H9 (cell line): ENCODE results near the gene TMCC1. TPM values are rescaled to one million over a fixed set of nuclear protein-coding genes. Genes with fewer than 3 reads are reported as not detected.

Source experiments
- DNase-seq: peaks from one replicate; pipeline ENCODE4 v3.0.0-alpha.2; 2017
- H2AFZ ChIP-seq: one replicate; pipeline ENCODE4 v1.6.1; 2013; ENCODE audit warnings: mild to moderate bottlenecking, low read length, control low read depth, moderate library complexity
- H2AK5ac ChIP-seq: 2 replicates; pipeline ENCODE4 v1.6.1; 2013; ENCODE audit warnings: low read length, control low read depth, mixed read lengths; ENCODE audit not compliant: insufficient read length
- H2BK120ac ChIP-seq: one replicate; pipeline ENCODE4 v1.6.1; 2013; ENCODE audit warnings: low read depth, mild to moderate bottlenecking, low read length, control low read depth, inconsistent platforms; ENCODE audit not compliant: poor library complexity, severe bottlenecking
- H2BK12ac ChIP-seq: 2 replicates; pipeline ENCODE4 v1.6.1; 2013; ENCODE audit warnings: low read length, control low read depth, mixed read lengths, low read depth; ENCODE audit not compliant: insufficient read length
- H2BK15ac ChIP-seq: 2 replicates; pipeline ENCODE4 v1.6.1; 2013; ENCODE audit warnings: low read depth, low read length, control low read depth
- H2BK20ac ChIP-seq: one replicate; pipeline ENCODE4 v1.6.1; 2013; ENCODE audit warnings: low read depth, mild to moderate bottlenecking, low read length, control low read depth, inconsistent platforms; ENCODE audit not compliant: poor library complexity, severe bottlenecking
- H2BK5ac ChIP-seq: 2 replicates; pipeline ENCODE4 v1.6.1; 2013; ENCODE audit warnings: low read length, control low read depth, mixed read lengths; ENCODE audit not compliant: insufficient read length
- H3K14ac ChIP-seq: 2 replicates; pipeline ENCODE4 v1.6.1; 2013; ENCODE audit warnings: low read length, control low read depth; ENCODE audit not compliant: insufficient read depth
- H3K18ac ChIP-seq: 2 replicates; pipeline ENCODE4 v1.6.1; 2013; ENCODE audit warnings: low read depth, mild to moderate bottlenecking, mixed read lengths, low read length, control low read depth; ENCODE audit not compliant: insufficient read length
- H3K23ac ChIP-seq: 2 replicates; pipeline ENCODE4 v1.6.1; 2013; ENCODE audit warnings: low read length, control low read depth, mixed read lengths, low read depth; ENCODE audit not compliant: insufficient read length
- H3K23me2 ChIP-seq: 2 replicates; pipeline ENCODE4 v1.6.1; 2013; ENCODE audit warnings: low read depth, mild to moderate bottlenecking, mixed read lengths, low read length, control low read depth; ENCODE audit not compliant: insufficient read length, poor library complexity, severe bottlenecking
- H3K27ac ChIP-seq: 2 replicates; pipeline ENCODE4 v1.5.1; 2013; ENCODE audit warnings: low read length, control low read depth, mixed read lengths, low read depth; ENCODE audit not compliant: insufficient read length
- H3K27me3 ChIP-seq: 2 replicates; pipeline ENCODE4 v1.6.1; 2013; ENCODE audit warnings: low read length, control low read depth, inconsistent platforms; ENCODE audit not compliant: insufficient read depth
- H3K4ac ChIP-seq: 2 replicates; pipeline ENCODE4 v1.6.1; 2013; ENCODE audit warnings: low read depth, mild to moderate bottlenecking, control low read depth, inconsistent platforms, low read length, moderate library complexity
- H3K4me1 ChIP-seq: 2 replicates; pipeline ENCODE4 v1.6.1; 2013; ENCODE audit warnings: low read length, control low read depth, inconsistent platforms; ENCODE audit not compliant: insufficient read depth
- H3K4me2 ChIP-seq: 2 replicates; pipeline ENCODE4 v1.6.1; 2013; ENCODE audit warnings: low read length, control low read depth, mixed read lengths; ENCODE audit not compliant: insufficient read length, insufficient read depth
- H3K56ac ChIP-seq: 2 replicates; pipeline ENCODE4 v1.6.1; 2013; ENCODE audit warnings: low read depth, mild to moderate bottlenecking, mixed read lengths, low read length, control low read depth; ENCODE audit not compliant: insufficient read length
- H3K79me1 ChIP-seq: 2 replicates; pipeline ENCODE4 v1.6.1; 2013; ENCODE audit warnings: low read depth, mild to moderate bottlenecking, moderate library complexity, low read length, control low read depth, inconsistent platforms; ENCODE audit not compliant: insufficient read depth, poor library complexity, severe bottlenecking
- H3K79me2 ChIP-seq: 2 replicates; pipeline ENCODE4 v1.6.1; 2013; ENCODE audit warnings: low read length, control low read depth, inconsistent platforms; ENCODE audit not compliant: insufficient read depth
- H3K9ac ChIP-seq: 2 replicates; pipeline ENCODE4 v1.6.1; 2013; ENCODE audit warnings: low read length, control low read depth, mixed read lengths; ENCODE audit not compliant: insufficient read length; ENCODE audit errors: extremely low read depth
- H3K9me3 ChIP-seq: one replicate; pipeline ENCODE4 v1.6.1; 2013; ENCODE audit warnings: low read depth, low read length, inconsistent platforms; ENCODE audit not compliant: control insufficient read depth
- H3T11ph ChIP-seq: one replicate; pipeline ENCODE4 v1.6.1; 2013; ENCODE audit warnings: mild to moderate bottlenecking, low read length, control low read depth, inconsistent platforms
- H4K20me1 ChIP-seq: one replicate; pipeline ENCODE4 v1.6.1; 2013; ENCODE audit not compliant: control insufficient read depth, insufficient read length, insufficient read depth
- H4K5ac ChIP-seq: 2 replicates; pipeline ENCODE4 v1.6.1; 2013; ENCODE audit warnings: low read depth, mild to moderate bottlenecking, mixed read lengths, low read length, control low read depth; ENCODE audit not compliant: insufficient read length
- H4K8ac ChIP-seq: replicated peaks from 2 replicates; pipeline ENCODE4 v1.6.1; 2013; ENCODE audit warnings: low read length, control low read depth, mixed read lengths, low read depth; ENCODE audit not compliant: insufficient read length
- H4K91ac ChIP-seq: 2 replicates; pipeline ENCODE4 v1.6.1; 2013; ENCODE audit warnings: low read depth, mild to moderate bottlenecking, moderate library complexity, mixed read lengths, low read length, control low read depth; ENCODE audit not compliant: insufficient read length
- H3K27ac Mint-ChIP-seq, 3 experiments: 2 replicates in 2 of 3; 3 replicates in 1 of 3; pipeline ENCODE4 v1.8.0; 2020 to 2021; ENCODE audit warnings: mixed read lengths in 3 of 3, mild to moderate bottlenecking in 1 of 3, moderate library complexity in 1 of 3
- H3K27me3 Mint-ChIP-seq: 2 replicates; pipeline ENCODE4 v1.8.0; 2021; ENCODE audit warnings: low read depth, mild to moderate bottlenecking, moderate library complexity, mixed read lengths
- H3K36me3 Mint-ChIP-seq, 3 experiments: 2 replicates in 2 of 3; 3 replicates in 1 of 3; pipeline ENCODE4 v1.8.0; 2020 to 2021; ENCODE audit warnings: low read depth in 3 of 3, mixed read lengths in 3 of 3; ENCODE audit not compliant: insufficient read depth in 1 of 3
- H3K4me1 Mint-ChIP-seq, 2 experiments: 2 replicates each; pipeline ENCODE4 v1.8.0; 2020; ENCODE audit warnings: mixed read lengths in 2 of 2
- H3K4me3 Mint-ChIP-seq, 2 experiments: 2 replicates in 1 of 2; 3 replicates in 1 of 2; pipeline ENCODE4 v1.8.0; 2020 to 2021; ENCODE audit warnings: mild to moderate bottlenecking in 2 of 2, mixed read lengths in 2 of 2, moderate library complexity in 1 of 2
- H3K9me3 Mint-ChIP-seq, 2 experiments: 2 replicates in 1 of 2; 3 replicates in 1 of 2; pipeline ENCODE4 v1.8.0; 2020; ENCODE audit warnings: mild to moderate bottlenecking in 2 of 2, mixed read lengths in 2 of 2, moderate library complexity in 1 of 2
- WGBS: extraction: QIAGEN DNeasy Blood & Tissue Kit; methylation state at CpG from one replicate; pipeline ENCODE4 v1.1.7; 2013; ENCODE audit warnings: missing lambda C conversion rate, low lambda C conversion rate, mixed read lengths; ENCODE audit not compliant: insufficient read length; ENCODE audit errors: extremely low coverage; 5-methylcytosine and 5-hydroxymethylcytosine counted together
- total RNA-seq: library from RNA; stranded (reverse); gene quantifications from 2 replicates; pipeline ENCODE4 v1.2.1, GENCODE V29; 2021
- TF ChIP-seq, protein P1 (sequence below): fragments of 200-600 bp; sonication (generic); conservative IDR thresholded peaks from 3 replicates; pipeline ENCODE4 v1.8.0; 2021; ENCODE audit warnings: antibody characterized with exemption, mild to moderate bottlenecking

The TMCC1 gene
- total RNA-seq, 1 experiment from 2014 or later = 24.4 TPM

- Histone ChIP-seq H4K20me1 (no peaks in the 10 kb centered on the region), H4K5ac (no peak overlapping the region), H3K4me2 (no peak overlapping the region), H2AK5ac (no peak overlapping the region), H3K23me2 (no peaks in the 10 kb centered on the region), H3T11ph (no peak overlapping the region), H3K23ac (no peak overlapping the region), H2AFZ (no peak overlapping the region), H3K56ac (no peak overlapping the region), H2BK20ac (no peak overlapping the region), H3K27ac (no peak overlapping the region), H3K9ac (no peak overlapping the region), H2BK15ac (no peak overlapping the region), H4K8ac (no peak overlapping the region), H3K79me1 (no peaks in the 10 kb centered on the region), H3K27me3 (no peaks in the 10 kb centered on the region), H2BK120ac (no peak overlapping the region), H4K91ac (no peak overlapping the region), H3K9me3 (no peaks in the 10 kb centered on the region), H3K14ac (no peak overlapping the region), H3K79me2 (no peaks in the 10 kb centered on the region), H3K4me1 (no peaks in the 10 kb centered on the region), H2BK12ac (no peak overlapping the region), H3K18ac (no peak overlapping the region), H2BK5ac (no peak overlapping the region), H3K4ac (no peak overlapping the region)
- Mint-ChIP-seq H3K36me3 (peaks cover 2 to 12% (median 5%) of the 10 kb centered on the region in 3 experiments; a peak in 4 of 7 replicates), H3K27me3 (no peaks in the 10 kb centered on the region; the same call in 1 of the 2 replicates), H3K4me3 (no peak overlapping the region), H3K27ac (no peak overlapping the region), H3K9me3 (peaks cover 15 to 16% of the 10 kb centered on the region in 2 experiments), H3K4me1 (no peaks in the 10 kb centered on the region; a peak in 1 of 4 replicates)
- DNase-seq = no peak
- WGBS = no CpG with 5 or more reads among the region's 5 CpGs
- TF ChIP-seq, protein P1, sequence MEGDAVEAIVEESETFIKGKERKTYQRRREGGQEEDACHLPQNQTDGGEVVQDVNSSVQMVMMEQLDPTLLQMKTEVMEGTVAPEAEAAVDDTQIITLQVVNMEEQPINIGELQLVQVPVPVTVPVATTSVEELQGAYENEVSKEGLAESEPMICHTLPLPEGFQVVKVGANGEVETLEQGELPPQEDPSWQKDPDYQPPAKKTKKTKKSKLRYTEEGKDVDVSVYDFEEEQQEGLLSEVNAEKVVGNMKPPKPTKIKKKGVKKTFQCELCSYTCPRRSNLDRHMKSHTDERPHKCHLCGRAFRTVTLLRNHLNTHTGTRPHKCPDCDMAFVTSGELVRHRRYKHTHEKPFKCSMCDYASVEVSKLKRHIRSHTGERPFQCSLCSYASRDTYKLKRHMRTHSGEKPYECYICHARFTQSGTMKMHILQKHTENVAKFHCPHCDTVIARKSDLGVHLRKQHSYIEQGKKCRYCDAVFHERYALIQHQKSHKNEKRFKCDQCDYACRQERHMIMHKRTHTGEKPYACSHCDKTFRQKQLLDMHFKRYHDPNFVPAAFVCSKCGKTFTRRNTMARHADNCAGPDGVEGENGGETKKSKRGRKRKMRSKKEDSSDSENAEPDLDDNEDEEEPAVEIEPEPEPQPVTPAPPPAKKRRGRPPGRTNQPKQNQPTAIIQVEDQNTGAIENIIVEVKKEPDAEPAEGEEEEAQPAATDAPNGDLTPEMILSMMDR = no peak
Observed at GRCh38 chr3:129927072-129927471, 33.6 kb upstream of the TMCC1 start.
